ENCODE results near the gene PTPRK. TPM values are rescaled to one million over a fixed set of nuclear protein-coding genes. Genes with fewer than 3 reads are reported as not detected.
A peak's percentile ranks its signal among the peaks of the same experiment; 100 is the strongest.

Gene PTPRK
- 48.4 and 75.1 TPM in 2 replicates for total RNA-seq

GRCh38 chr6:128520436-128521281, at the start of gene PTPRK:
Gene PTPRK (minus strand): TSS chr6:128520599. CDS start chr6:128520358, 241 bp downstream.
- H3K36me3 ChIP-seq (ENCODE audit: control insufficient read depth, insufficient read depth, low read length) = no peaks in the 10 kb centered on the region
- peak; percentile 81 for DNase-seq (ENCODE audit: low read depth)
- no peak for FAIRE-seq
- no peaks in the 10 kb centered on the region for H3K27me3 ChIP-seq (ENCODE audit: control insufficient read depth, insufficient read depth, low read length)
- H3K4me3 ChIP-seq (ENCODE audit: low read depth, low read length) = peak within 1 kb of the TSS; percentile 63
- TF ChIP-seq CTCF (IDR thresholded peaks at IDR 0.05; ENCODE audit: insufficient read depth, low read length, severe bottlenecking) = peak; percentile 45

- DNase-seq (ENCODE audit: low read depth) (peak; percentile 74), FAIRE-seq (no peak)
- Histone ChIP-seq H3K4me3 (ENCODE audit: low read depth, low read length) (no peak overlapping the region), H3K27me3 (ENCODE audit: control insufficient read depth, insufficient read depth, low read length) (no peaks in the 10 kb centered on the region), H3K36me3 (ENCODE audit: control insufficient read depth, insufficient read depth, low read length) (no peaks in the 10 kb centered on the region)
- TF ChIP-seq CTCF (IDR thresholded peaks at IDR 0.05; ENCODE audit: insufficient read depth, low read length, severe bottlenecking) = no peak
Measured at GRCh38 chr6:128567029-128567428, 46.6 kb upstream of the PTPRK start.

GRCh38 chr6:128560966-128561365, 40.6 kb upstream of the PTPRK start:
- Histone ChIP-seq H3K27me3 (ENCODE audit: control insufficient read depth, insufficient read depth, low read length) (no peaks in the 10 kb centered on the region), H3K4me3 (ENCODE audit: low read depth, low read length) (no peak overlapping the region), H3K36me3 (ENCODE audit: control insufficient read depth, insufficient read depth, low read length) (no peaks in the 10 kb centered on the region)
- TF ChIP-seq CTCF (IDR thresholded peaks at IDR 0.05; ENCODE audit: insufficient read depth, low read length, severe bottlenecking) = no peak
- DNase-seq (ENCODE audit: low read depth) (no peak), FAIRE-seq (no peak)

- H3K27me3 ChIP-seq (ENCODE audit: control insufficient read depth, insufficient read depth, low read length) = no peaks in the 10 kb centered on the region
- no peak overlapping the region for H3K4me3 ChIP-seq (ENCODE audit: low read depth, low read length)
- DNase-seq (ENCODE audit: low read depth) (no peak), FAIRE-seq (no peak)
- TF ChIP-seq CTCF (IDR thresholded peaks at IDR 0.05; ENCODE audit: insufficient read depth, low read length, severe bottlenecking) = no peak
- H3K36me3 ChIP-seq (ENCODE audit: control insufficient read depth, insufficient read depth, low read length) = no peaks in the 10 kb centered on the region
Measured at GRCh38 chr6:128558924-128559323, 38.5 kb upstream of the PTPRK start.

GRCh38 chr6:128558021-128558420, 37.6 kb upstream of the PTPRK start:
- DNase-seq (ENCODE audit: low read depth) (no peak), FAIRE-seq (no peak)
- Histone ChIP-seq H3K36me3 (ENCODE audit: control insufficient read depth, insufficient read depth, low read length) (no peaks in the 10 kb centered on the region), H3K4me3 (ENCODE audit: low read depth, low read length) (no peak overlapping the region), H3K27me3 (ENCODE audit: control insufficient read depth, insufficient read depth, low read length) (no peaks in the 10 kb centered on the region)
- no peak for TF ChIP-seq CTCF (IDR thresholded peaks at IDR 0.05; ENCODE audit: insufficient read depth, low read length, severe bottlenecking)

Data from bronchial epithelial cell (primary cell).